Measurements from ENCODE around the gene EFNA5.

GRCh38 chr5:107555425-107556090 lies 115.2 kb downstream of the EFNA5 start:
- TF ChIP-seq CTCF (IDR thresholded peaks at IDR 0.05) (no peak), ZFX (IDR thresholded peaks at IDR 0.05; ENCODE audit: borderline replicate concordance) (no peak)

All from 22Rv1 (cell line).